Raji (cell line): Measurements from ENCODE around the gene NTMT2.

Source experiments
- POLR2A ChIP-seq: IDR thresholded peaks from 2 replicates; pipeline ENCODE4 v1.6.1; 2011; ENCODE audit warnings: low read depth, low read length, control low read depth; ENCODE audit not compliant: insufficient read depth

The NTMT2 gene

DNA sequence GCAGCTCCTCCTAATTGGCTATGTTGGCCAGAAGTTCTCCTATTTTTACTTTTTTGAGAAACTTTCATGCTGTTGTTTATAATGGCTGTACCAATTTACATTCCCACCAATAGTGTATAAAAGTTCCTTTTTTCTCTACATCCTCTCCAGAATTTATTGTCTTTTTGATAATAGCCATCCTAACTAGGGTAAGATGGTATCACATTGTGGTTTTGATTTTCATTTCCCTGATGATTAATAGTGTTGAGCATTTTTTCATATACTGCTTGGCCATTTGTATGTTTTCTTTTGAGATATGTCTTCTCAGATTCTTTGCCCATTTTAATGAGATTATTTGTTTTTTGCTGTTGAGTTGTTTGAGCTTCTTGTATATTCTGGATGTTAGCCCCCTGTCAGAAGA, 46.8 kb downstream of the NTMT2 start:
- no peak for TF ChIP-seq POLR2A

DNA sequence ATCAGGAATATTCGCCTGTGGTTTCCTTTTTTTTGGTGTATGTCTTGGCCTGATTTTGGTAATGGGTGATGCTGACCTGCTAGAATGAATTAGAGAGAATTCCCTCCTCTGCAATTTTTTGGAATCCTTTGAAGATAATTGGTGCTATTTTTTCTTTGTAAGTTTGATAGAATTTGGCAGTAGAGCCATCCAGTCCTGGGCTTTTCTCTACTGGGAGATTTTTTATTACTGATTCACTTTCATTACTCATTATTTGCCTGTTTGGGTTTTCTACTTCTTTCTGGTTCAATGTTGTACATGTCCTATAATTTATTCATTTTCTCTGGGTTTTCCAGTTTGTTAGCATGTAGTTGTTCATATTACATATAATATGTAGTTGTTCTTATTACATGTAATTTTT, 48.7 kb downstream of the NTMT2 start:
- TF ChIP-seq POLR2A, result no peak

GRCh38 chr1:170196490-170197236, 50.9 kb downstream of the NTMT2 start:
- TF ChIP-seq POLR2A, result no peak

- no peak for TF ChIP-seq POLR2A
Measured at GRCh38 chr1:170198090-170198489, 52.3 kb downstream of the NTMT2 start.

GRCh38 chr1:170198584-170198983, 52.8 kb downstream of the NTMT2 start:
- TF ChIP-seq POLR2A, result no peak

DNA sequence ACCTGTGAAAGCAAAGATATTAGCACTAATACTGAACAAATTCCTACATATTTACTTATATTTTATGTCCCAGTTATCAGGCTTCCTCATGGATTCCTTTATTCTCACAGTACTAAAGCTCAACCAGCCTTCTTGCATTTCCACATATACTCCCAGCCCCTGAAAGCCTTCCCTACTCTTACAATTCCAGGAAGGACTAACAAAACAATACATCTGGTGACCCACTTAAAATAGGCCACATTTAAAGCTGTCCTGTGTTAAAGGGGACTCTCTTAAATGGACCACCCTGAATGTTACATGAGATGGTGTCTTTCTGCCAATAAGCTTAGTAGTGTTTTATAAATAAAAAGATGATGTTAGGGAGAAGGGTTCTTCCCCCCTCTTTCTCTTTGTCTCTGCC, 54.4 kb downstream of the NTMT2 start:
- TF ChIP-seq POLR2A, result no peak

DNA sequence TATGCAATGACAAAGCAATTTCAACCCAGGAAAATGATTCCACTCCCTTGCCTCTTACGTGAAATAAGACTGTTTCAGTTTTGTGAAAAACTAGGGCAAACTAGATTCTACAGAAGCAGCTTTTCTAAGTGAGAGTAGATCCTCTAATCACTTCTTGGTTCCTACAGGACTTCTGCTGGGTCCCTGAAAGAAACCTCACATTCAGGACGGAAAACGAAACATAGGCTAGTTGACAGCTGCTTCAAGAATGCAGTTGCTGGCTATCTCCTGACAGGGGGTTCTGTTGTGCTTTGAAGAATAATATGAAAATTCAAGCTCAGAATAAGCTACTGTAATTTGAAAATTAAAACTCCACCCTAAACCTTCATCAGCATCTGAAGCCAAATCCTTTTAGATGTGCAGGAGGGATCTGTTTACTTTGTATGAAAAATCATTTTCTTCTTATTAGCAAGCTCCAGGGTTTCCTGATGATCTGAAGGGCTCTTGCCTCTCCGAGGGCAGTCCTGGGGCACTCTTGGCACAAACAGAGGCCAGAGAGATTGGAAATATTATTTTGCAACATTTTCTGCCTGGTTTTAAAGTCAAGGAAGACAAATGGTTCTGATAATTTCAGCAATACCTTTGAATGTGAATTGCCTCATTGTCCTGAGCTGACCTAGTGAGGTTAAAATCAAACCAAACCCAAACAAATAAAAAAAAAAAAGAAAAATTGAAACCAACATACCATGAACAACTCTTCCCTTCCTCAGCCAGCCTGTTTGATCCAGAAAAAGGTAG, 55.0 kb downstream of the NTMT2 start:
- no peak for TF ChIP-seq POLR2A

DNA sequence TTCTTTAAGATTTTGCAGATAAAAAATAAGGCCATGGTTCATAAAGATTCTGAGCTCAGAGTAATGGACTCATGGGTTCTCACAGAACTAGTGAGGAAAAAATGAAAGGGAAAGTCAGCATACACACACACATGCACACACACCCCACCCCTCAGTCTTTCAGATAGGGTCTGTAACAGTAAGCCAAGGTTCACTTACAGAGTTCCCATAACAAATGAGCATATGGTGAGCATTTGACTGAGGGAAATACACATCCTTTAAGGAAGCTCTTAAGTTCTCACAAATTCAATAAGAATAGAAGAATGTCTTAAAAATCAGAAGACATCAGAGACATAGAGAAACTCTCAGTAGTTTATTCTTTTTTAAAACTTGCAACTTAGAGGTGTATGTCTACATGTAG, 57.9 kb downstream of the NTMT2 start:
- TF ChIP-seq POLR2A, result no peak

DNA sequence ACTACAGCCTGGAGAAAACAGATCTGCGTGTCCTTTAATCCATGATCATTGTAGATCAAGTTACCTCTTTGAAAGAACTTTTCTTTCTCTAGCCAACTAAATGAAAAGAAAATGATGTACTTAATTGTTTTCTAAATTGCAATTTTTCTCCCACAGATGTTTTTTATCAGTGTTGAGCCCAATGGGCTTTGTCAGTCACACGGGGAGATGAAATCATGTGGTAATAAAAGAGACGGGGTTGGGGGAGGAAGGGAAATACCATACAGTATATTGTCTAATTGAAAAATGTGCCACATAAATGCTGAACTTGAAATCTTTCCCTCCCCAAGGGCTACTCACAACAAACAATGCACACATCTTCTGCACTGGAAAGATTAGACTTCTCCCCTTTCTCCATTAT, 58.4 kb downstream of the NTMT2 start:
- TF ChIP-seq POLR2A, result no peak

DNA sequence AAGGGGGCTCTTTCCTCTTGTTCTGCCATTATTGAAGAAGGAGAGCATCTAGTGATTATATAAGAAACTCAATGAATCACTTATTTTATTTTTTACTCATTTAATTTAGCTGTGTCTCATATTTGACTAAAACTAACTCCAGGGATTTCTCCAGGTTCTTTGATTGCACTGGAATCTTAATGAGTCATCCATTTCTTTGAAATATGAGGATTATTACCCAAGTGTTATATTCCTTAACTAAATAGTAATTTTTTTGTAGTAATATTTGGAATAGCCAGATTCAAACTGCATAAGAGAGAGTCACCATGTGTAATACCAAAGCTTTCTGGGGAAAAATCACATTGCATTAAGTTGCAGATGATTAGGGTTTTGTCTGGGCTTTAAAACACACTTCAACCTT, 59.5 kb downstream of the NTMT2 start:
- TF ChIP-seq POLR2A, result no peak

DNA sequence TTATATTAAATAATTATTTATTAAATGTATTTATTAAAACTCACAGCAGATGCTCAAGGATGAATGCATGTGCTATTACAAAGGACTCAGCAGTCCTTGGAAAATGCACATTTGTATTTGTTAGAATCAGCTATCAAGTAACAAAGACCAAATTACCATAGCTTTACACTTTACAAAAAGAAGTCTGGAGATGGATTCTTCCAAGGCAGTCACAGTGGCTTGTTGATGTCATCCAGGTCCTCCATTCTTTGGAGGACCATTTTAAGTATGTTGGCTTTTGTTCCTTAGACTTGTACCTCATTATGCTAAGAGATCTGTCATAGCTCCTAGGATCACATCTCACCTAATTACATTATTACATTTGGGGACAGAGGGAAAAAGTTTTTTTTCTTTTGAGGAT, 63.4 kb downstream of the NTMT2 start:
- TF ChIP-seq POLR2A, result no peak

GRCh38 chr1:170210142-170210541, 64.4 kb downstream of the NTMT2 start:
- no peak for TF ChIP-seq POLR2A

DNA sequence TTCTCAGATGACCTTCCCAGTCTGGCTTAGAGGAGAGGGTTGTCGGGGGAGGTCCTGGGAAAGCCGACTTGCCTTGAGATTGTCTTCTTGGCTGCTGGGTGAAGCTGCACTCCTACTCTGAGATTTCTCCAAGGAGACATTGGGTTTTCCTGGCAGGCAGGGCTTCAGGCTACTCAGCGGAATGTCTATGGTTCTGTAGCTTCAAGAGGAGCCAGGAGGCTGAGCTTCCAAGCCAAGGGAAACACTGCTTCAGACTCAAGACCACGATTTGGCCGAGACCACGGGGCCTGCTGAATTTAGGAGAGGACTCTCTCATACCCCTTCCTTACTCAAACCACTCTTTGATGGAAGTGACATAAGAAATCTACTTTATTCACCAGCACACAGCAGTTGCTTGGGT, 67.8 kb downstream of the NTMT2 start:
- TF ChIP-seq POLR2A, result no peak

- no peak for TF ChIP-seq POLR2A
Measured at GRCh38 chr1:170214117-170215032, 68.6 kb downstream of the NTMT2 start.

DNA sequence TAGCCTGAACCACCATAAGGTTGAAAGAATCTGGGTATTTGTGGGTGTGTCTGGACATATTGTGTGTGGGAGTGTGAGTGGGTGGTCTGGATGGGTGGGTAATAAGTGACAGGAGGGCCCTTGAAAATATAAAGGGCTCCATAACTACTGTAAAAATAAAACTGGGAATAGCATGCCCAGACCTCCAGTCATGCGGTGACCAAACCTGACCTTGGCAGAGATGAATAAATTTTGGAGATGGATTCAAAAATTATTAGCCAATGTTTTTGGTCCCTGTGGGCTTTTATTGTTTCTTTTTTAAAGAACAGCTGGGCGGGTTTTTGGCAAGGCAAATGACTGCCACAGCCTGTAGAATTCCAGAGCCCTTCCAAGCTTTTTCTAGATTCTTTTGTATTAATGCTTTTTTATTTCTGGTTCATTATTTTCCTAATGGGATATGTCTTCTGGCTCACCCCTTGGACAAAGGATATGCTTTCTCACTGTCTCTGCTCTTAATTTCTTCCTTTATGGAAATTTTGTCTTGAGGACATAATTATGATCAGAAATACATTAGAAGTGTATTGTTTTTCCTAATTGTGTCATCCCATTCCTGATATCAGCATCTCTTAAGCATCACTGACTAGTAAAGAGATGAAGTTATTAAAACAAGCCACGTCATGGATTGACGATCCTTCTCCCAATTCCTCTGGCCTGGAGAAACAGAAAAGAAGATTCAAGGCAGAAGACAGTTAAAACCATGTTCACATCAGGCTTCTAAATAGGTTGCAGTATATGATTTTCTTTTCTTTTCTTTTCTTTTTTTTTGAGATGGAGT, 69.5 kb downstream of the NTMT2 start:
- TF ChIP-seq POLR2A, result no peak
